ENCODE results near the gene RBP7. TPM values are rescaled to one million over a fixed set of nuclear protein-coding genes. Genes with fewer than 3 reads are reported as not detected.

Gene RBP7
- total RNA-seq, 1 donor from 2014 or later, result 0.92 TPM

DNA sequence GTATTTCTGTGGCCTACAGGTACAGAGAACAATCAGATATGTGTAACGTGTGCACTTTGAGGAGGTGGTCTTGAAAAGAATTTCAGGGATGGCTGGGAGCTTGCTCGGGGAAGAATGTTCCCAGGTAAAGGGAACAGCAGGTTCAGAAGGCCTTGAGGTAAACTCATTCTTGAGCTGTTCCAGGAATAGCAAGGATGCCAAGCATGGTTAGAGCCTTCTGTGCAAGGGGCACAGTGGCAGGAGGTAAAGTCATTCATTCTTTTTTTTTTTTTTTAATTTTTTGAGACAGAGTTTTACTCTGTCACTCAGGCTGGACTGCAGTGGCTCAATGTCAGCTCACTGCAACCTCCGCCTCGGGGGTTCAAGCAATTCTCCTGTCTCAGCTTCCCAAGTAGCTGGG is 45.7 kb downstream of the RBP7 start:
- TF ChIP-seq, protein P1, sequence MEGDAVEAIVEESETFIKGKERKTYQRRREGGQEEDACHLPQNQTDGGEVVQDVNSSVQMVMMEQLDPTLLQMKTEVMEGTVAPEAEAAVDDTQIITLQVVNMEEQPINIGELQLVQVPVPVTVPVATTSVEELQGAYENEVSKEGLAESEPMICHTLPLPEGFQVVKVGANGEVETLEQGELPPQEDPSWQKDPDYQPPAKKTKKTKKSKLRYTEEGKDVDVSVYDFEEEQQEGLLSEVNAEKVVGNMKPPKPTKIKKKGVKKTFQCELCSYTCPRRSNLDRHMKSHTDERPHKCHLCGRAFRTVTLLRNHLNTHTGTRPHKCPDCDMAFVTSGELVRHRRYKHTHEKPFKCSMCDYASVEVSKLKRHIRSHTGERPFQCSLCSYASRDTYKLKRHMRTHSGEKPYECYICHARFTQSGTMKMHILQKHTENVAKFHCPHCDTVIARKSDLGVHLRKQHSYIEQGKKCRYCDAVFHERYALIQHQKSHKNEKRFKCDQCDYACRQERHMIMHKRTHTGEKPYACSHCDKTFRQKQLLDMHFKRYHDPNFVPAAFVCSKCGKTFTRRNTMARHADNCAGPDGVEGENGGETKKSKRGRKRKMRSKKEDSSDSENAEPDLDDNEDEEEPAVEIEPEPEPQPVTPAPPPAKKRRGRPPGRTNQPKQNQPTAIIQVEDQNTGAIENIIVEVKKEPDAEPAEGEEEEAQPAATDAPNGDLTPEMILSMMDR (IDR thresholded peaks at IDR 0.05; ENCODE audit: unreplicated experiment), result no peak
- Mint-ChIP-seq H3K27ac (ENCODE audit: unreplicated experiment) (no peak overlapping the region), H3K4me1 (ENCODE audit: unreplicated experiment) (peaks cover 12% of the 10 kb centered on the region), H3K36me3 (ENCODE audit: low read depth, unreplicated experiment) (peaks cover 4% of the 10 kb centered on the region), H3K9me3 (ENCODE audit: unreplicated experiment) (no peaks in the 10 kb centered on the region), H3K4me3 (ENCODE audit: unreplicated experiment) (no peak overlapping the region), H3K27me3 (ENCODE audit: unreplicated experiment) (peaks cover 2% of the 10 kb centered on the region)
- no peak for DNase-seq (ENCODE audit: low spot score)

DNA sequence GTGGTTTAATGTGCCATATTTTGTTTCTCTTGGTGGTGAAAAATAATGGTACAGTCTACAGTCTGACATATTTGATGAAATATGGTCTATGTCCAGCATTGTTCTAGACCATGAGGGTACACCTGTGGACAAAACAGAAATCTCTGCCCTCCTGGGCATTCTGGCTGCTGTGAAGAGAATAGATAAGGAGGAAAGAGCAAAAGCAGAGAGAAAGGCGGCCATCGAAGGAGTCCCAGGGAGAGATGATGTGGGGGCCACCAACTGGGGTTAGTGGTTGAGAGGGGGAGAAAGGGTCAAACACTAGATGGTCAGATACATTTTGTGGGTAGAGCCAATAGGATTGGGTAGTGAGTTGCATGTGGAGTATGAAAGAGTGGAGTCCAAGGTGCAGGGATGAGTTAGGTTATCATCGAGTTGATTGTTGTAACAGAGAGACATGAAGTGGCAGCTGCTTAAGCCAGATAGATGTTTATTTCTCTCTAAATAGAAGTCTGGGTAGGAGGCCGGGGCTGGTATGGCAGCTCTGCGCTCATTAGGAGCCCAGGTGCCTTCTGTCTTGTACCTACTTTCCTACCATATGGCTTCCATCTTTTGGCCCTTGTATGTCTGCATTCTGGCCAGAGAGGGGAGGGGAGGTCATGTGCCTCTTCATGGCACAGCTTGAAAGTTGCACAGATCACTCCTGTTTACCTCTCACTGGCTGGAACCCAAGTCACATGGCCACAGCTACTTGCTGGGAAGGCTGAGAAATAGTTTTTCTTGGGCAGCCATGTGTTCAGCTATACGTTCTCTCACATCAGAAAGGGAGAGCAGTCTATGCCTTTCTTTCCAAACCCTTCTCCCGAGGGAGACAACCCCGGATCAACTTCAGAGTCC is 48.7 kb downstream of the RBP7 start:
- TF ChIP-seq, protein P1 (IDR thresholded peaks at IDR 0.05; ENCODE audit: unreplicated experiment), result no peak
- Mint-ChIP-seq H3K36me3 (ENCODE audit: low read depth, unreplicated experiment) (peaks cover 4% of the 10 kb centered on the region), H3K27me3 (ENCODE audit: unreplicated experiment) (peaks cover 2% of the 10 kb centered on the region), H3K27ac (ENCODE audit: unreplicated experiment) (no peak overlapping the region), H3K4me3 (ENCODE audit: unreplicated experiment) (no peak overlapping the region), H3K4me1 (ENCODE audit: unreplicated experiment) (peaks cover 14% of the 10 kb centered on the region), H3K9me3 (ENCODE audit: unreplicated experiment) (no peaks in the 10 kb centered on the region)
- DNase-seq (ENCODE audit: low spot score), result no peak

DNA sequence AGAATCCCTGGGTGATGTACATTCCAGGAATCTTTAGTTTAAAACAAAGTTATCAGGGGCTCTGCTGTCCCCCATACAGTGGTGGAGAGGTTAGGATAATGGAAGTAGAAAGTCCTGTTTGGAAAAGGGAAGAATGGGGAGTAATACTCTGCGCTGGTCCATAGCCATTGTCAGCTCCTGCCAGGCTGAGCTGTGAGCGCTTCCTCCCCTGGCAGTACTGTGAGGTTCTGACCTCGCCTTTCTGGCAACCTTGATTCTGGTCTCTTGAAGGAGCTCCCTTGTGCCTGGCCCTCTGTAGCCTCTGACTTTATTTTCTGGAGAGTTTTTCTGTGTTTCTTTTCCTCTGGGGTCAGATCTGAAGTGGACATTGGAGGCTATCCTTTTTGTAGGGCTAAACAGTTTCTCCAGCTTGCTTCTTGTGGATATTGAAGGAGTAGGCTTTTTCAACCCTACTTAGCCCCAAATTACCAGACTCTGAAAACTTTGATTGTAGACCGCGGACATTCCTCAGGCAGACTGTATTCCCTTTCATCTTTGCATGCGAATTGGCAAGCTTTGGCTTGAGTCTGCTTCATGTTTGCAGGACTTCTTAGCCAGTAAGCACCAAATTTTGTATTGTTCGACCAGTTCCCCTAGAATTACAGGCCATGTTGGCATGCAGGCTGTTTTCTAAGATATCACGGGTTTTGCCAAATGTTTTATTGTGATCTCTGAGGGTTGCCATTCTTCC is 49.5 kb downstream of the RBP7 start:
- Mint-ChIP-seq H3K4me3 (ENCODE audit: unreplicated experiment) (no peak overlapping the region), H3K4me1 (ENCODE audit: unreplicated experiment) (peaks cover 14% of the 10 kb centered on the region), H3K27ac (ENCODE audit: unreplicated experiment) (no peak overlapping the region), H3K9me3 (ENCODE audit: unreplicated experiment) (no peaks in the 10 kb centered on the region), H3K36me3 (ENCODE audit: low read depth, unreplicated experiment) (peaks cover 4% of the 10 kb centered on the region), H3K27me3 (ENCODE audit: unreplicated experiment) (peaks cover 2% of the 10 kb centered on the region)
- TF ChIP-seq, protein P1 (IDR thresholded peaks at IDR 0.05; ENCODE audit: unreplicated experiment), result no peak
- no peak for DNase-seq (ENCODE audit: low spot score)

DNA sequence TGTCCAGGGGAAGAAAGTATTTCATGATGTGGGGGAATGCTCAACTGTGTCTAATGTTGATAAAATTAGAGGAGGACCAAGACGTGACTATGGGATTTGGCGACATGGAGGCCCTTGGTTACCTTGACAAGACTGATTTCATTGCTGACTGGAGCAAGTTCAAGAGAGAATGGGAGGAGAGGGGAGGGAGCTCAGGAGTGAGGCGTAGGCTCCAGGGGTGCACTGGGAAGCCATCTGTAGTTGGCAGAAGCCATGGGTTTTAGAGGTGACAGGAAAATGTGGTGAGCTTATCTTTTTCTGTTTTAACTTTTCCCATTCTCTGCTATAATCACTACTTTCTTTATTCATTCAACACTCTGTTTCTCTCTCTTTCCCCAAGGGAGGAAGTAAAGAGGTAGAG is 51.6 kb downstream of the RBP7 start:
- Mint-ChIP-seq H3K4me3 (ENCODE audit: unreplicated experiment) (no peak overlapping the region), H3K36me3 (ENCODE audit: low read depth, unreplicated experiment) (no peaks in the 10 kb centered on the region), H3K27me3 (ENCODE audit: unreplicated experiment) (peaks cover 2% of the 10 kb centered on the region), H3K4me1 (ENCODE audit: unreplicated experiment) (peaks cover 14% of the 10 kb centered on the region), H3K27ac (ENCODE audit: unreplicated experiment) (no peak overlapping the region), H3K9me3 (ENCODE audit: unreplicated experiment) (no peaks in the 10 kb centered on the region)
- TF ChIP-seq, protein P1 (IDR thresholded peaks at IDR 0.05; ENCODE audit: unreplicated experiment), result no peak
- DNase-seq (ENCODE audit: low spot score), result no peak

DNA sequence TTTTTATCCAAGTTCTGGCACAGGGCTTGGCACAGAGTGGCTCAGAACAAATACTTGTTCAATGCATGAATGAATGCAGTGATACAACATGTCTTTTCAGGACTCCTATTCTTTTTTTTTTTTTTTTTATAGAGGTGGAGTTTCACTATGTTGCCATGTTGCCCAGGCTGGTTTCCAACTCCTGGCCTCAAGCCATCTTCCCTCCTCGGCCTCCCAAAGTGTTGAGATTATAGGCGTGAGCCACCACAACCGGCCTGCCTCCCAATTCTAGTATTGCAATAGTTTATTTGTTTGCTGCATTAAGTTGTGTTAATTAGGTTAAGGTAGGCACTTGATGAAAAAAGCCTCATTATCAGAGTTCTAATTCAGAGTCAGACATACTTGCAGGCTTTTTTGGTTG is 53.6 kb downstream of the RBP7 start:
- H3K4me3 Mint-ChIP-seq (ENCODE audit: unreplicated experiment), result no peak overlapping the region
- DNase-seq (ENCODE audit: low spot score), result no peak
- peaks cover 1% of the 10 kb centered on the region for H3K27me3 Mint-ChIP-seq (ENCODE audit: unreplicated experiment)
- no peak overlapping the region for H3K27ac Mint-ChIP-seq (ENCODE audit: unreplicated experiment)
- TF ChIP-seq, protein P1 (IDR thresholded peaks at IDR 0.05; ENCODE audit: unreplicated experiment), result no peak
- H3K9me3 Mint-ChIP-seq (ENCODE audit: unreplicated experiment), result no peaks in the 10 kb centered on the region
- H3K36me3 Mint-ChIP-seq (ENCODE audit: low read depth, unreplicated experiment), result no peaks in the 10 kb centered on the region
- peaks cover 8% of the 10 kb centered on the region for H3K4me1 Mint-ChIP-seq (ENCODE audit: unreplicated experiment)

Data from endothelial cell (in vitro differentiated cells).